Neuron (in vitro differentiated cells): Measurements from ENCODE around the gene FRMD4A.
"Not testable (repeated sequence)": the region's sequence is repeated elsewhere in the genome, so short reads cannot be mapped to it uniquely, and the experiment has no call there.

Experiments used
- H2AFZ ChIP-seq: one replicate; pipeline ENCODE4 v1.6.1; 2013; ENCODE audit warnings: low read depth, mild to moderate bottlenecking, inconsistent platforms, low read length, moderate library complexity
- H3K27me3 ChIP-seq: one replicate; pipeline ENCODE4 v1.6.1; 2013; ENCODE audit warnings: low read length; ENCODE audit not compliant: insufficient read depth
- H3K36me3 ChIP-seq: one replicate; pipeline ENCODE4 v1.6.1; 2013; ENCODE audit warnings: low read length; ENCODE audit not compliant: insufficient read depth
- H3K4me1 ChIP-seq: one replicate; pipeline ENCODE4 v1.6.1; 2013; ENCODE audit warnings: low read length; ENCODE audit not compliant: insufficient read depth
- H3K4me3 ChIP-seq: 2 replicates; pipeline ENCODE4 v1.5.1; 2013; ENCODE audit warnings: mild to moderate bottlenecking, low read length, moderate library complexity
- H3K9me3 ChIP-seq: one replicate; pipeline ENCODE4 v1.6.1; 2013; ENCODE audit warnings: low read length

Gene FRMD4A

GRCh38 chr10:14093730-14094484, 236.8 kb downstream of the FRMD4A start:
- no peak overlapping the region for H3K4me3 ChIP-seq

DNA sequence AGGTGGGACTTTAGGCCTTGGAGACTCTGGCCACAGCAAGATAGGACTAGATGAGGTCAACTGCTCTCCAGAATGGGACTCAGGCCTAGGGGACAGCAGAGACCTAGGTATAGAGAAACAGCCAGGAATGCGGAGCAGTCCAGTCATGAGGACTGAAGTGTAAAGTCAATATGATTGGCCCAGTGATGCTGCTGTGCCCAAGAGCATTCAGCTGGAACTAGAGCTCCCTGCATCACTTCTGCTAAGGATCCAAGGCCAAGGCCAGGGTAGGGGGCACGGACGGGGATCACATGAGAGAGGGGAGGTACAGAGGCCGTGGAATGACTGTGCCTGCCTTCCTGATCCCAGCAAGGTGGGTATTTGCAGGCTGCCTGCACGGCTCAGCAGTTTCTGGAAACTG, 237.9 kb downstream of the FRMD4A start:
- no peaks in the 10 kb centered on the region for H3K36me3 ChIP-seq
- no peak overlapping the region for H3K4me3 ChIP-seq
- H3K9me3 ChIP-seq, result no peaks in the 10 kb centered on the region
- no peaks in the 10 kb centered on the region for H3K27me3 ChIP-seq
- peaks cover 18% of the 10 kb centered on the region for H3K4me1 ChIP-seq
- H2AFZ ChIP-seq, result no peak overlapping the region

More at GRCh38 chr10:14093730-14094484, 236.8 kb downstream of the FRMD4A start:
- peaks cover 18% of the 10 kb centered on the region for H3K4me1 ChIP-seq
- H3K9me3 ChIP-seq, result no peaks in the 10 kb centered on the region
- H3K27me3 ChIP-seq, result no peaks in the 10 kb centered on the region
- H2AFZ ChIP-seq, result no peak overlapping the region
- no peaks in the 10 kb centered on the region for H3K36me3 ChIP-seq

GRCh38 chr10:14089556-14090292, 241.0 kb downstream of the FRMD4A start:
- Histone ChIP-seq H3K4me3 (no peak overlapping the region), H3K9me3 (no peaks in the 10 kb centered on the region), H3K27me3 (no peaks in the 10 kb centered on the region), H2AFZ (no peak overlapping the region), H3K36me3 (no peaks in the 10 kb centered on the region), H3K4me1 (peaks cover 21% of the 10 kb centered on the region)

DNA sequence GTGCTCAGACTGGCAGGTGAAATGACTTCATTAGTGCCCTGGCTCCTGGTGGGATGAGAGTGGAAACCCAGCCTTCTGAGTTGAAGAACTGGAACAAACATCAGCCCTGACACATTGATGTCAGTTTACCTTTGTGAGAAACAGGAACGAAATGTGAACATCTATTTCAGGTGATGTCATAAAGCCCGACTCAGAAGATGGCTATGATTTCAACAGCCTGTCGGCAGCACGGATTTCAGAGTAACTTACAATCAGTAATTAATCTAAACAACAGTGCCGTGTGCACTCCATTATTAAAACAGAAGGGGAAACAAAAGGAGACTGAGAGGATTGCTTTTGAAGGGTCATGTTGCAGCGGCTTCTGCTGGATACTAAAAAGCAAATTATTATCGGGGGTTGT, 243.2 kb downstream of the FRMD4A start:
- Histone ChIP-seq H3K4me3 (no peak overlapping the region), H3K27me3 (no peaks in the 10 kb centered on the region), H3K4me1 (peaks cover 5% of the 10 kb centered on the region), H3K9me3 (no peaks in the 10 kb centered on the region), H3K36me3 (no peaks in the 10 kb centered on the region), H2AFZ (no peak overlapping the region)

GRCh38 chr10:14086596-14086995, 244.1 kb downstream of the FRMD4A start:
- H3K27me3 ChIP-seq, result no peaks in the 10 kb centered on the region
- peaks cover 5% of the 10 kb centered on the region for H3K4me1 ChIP-seq
- no peak overlapping the region for H2AFZ ChIP-seq
- H3K9me3 ChIP-seq, result no peaks in the 10 kb centered on the region
- no peaks in the 10 kb centered on the region for H3K36me3 ChIP-seq
- no peak overlapping the region for H3K4me3 ChIP-seq

DNA sequence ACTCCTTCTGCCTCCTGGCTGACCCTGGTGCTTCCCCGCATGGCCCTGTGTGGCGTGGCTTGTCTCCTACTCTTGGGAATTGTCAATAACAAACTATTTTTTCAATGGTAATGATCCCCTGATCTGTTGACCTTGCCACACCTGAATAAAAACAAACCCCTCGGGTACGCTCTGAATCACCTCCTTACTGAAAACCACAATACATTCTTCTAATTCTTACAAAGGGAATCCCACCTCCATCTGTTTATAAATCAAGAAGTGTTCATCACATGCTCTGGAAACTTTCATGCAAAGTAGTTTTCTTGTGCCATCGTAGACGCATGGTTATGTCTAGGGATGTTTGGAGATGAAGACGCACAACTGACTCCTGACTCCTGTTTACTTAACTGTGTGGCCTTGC, 245.8 kb downstream of the FRMD4A start:
- H3K4me3 ChIP-seq, result no peak overlapping the region
- H3K27me3 ChIP-seq, result no peaks in the 10 kb centered on the region
- no peak overlapping the region for H2AFZ ChIP-seq
- H3K4me1 ChIP-seq, result peaks cover 5% of the 10 kb centered on the region
- peaks cover under 1% of the 10 kb centered on the region for H3K9me3 ChIP-seq
- no peaks in the 10 kb centered on the region for H3K36me3 ChIP-seq

DNA sequence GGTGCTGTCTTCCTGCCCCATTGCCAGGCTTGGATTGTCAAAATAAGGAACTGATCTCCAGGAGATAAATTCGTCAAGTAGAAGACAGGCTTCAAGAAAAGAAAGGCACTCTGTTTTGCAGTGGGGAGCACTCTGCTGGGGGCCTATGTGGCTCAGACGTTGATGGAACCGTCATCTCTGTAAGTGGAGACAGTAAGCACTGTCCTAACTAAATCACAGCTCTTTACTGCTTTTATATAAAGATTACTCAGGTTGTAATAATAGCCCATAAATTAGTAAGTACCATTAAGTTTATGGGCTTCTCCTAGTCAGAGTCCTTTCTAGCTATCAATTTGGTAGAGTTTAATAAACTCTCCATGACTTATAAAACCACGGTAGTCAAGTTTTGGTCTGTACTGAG, 249.9 kb downstream of the FRMD4A start:
- Histone ChIP-seq H3K4me3 (no peak overlapping the region), H3K27me3 (no peaks in the 10 kb centered on the region), H3K4me1 (no peaks in the 10 kb centered on the region), H3K36me3 (no peaks in the 10 kb centered on the region), H3K9me3 (peaks cover 8% of the 10 kb centered on the region), H2AFZ (no peak overlapping the region)

DNA sequence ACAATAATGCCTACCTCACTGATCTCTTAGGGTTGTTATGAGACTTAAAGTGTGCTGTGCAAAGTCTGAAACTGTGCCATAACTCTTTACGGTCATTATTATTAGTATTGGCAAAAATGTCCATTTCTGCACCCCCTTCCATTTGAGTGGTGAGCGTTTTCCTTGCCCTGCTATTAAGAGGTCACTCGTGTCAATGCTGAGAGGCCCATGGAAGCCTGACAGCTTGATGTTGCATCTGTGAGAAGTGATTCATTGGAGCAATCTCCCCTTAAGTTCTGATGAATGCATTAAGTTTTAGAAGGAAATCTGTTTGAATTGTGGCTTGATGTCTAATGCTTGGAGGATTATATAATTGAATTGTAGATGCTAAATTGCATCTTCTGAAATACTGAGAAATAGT, 253.3 kb downstream of the FRMD4A start:
- H3K4me3 ChIP-seq, result no peak overlapping the region
- peaks cover 8% of the 10 kb centered on the region for H3K9me3 ChIP-seq
- no peaks in the 10 kb centered on the region for H3K27me3 ChIP-seq
- H2AFZ ChIP-seq, result no peak overlapping the region
- no peaks in the 10 kb centered on the region for H3K36me3 ChIP-seq
- peaks cover 4% of the 10 kb centered on the region for H3K4me1 ChIP-seq

DNA sequence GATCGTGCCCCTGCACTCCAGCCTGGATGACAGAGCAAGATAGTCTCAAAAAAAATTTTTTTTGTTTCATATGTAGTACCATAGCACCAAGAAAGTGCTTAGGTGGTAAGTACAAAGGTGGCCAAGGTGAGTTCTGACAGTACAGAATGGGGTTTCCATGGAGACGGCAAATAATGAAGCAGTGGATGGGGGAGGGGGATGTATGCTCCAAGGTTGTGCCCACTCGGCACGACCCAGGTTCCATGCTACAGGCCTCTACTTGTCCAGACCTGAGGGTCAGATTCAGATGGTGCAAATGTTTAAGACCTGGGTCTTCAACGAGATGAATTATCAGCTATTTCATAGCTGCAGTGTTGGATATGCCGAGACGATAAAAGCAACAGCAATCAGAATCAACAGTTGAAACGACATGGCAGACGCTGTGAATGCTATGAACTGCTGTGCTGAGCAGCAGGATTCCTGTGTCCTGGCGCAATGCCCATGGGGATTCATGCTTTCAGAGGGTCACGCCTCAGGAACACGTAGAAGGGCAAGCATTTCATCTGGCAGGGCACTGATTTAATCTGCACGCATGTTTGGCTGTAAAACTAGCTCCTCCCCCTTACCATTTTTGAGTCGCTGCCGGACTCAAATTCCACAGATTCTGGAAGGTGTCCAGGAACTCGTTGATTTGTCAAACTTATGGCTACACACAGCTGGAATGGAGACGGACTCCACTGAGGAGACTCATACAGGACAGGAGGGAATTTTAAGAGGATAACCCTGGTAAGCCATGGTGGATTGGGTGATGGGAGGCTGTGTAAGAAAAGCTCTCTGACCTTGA, 256.5 kb downstream of the FRMD4A start:
- no peak overlapping the region for H2AFZ ChIP-seq
- no peaks in the 10 kb centered on the region for H3K36me3 ChIP-seq
- peaks cover 4% of the 10 kb centered on the region for H3K4me1 ChIP-seq
- no peaks in the 10 kb centered on the region for H3K27me3 ChIP-seq
- peaks cover 3% of the 10 kb centered on the region for H3K9me3 ChIP-seq
- H3K4me3 ChIP-seq, result no peak overlapping the region

GRCh38 chr10:14072541-14072940, 258.2 kb downstream of the FRMD4A start:
- H3K27me3 ChIP-seq, result no peaks in the 10 kb centered on the region
- no peaks in the 10 kb centered on the region for H3K36me3 ChIP-seq
- peaks cover 4% of the 10 kb centered on the region for H3K4me1 ChIP-seq
- H3K4me3 ChIP-seq, result no peak overlapping the region
- H3K9me3 ChIP-seq, result no peaks in the 10 kb centered on the region
- H2AFZ ChIP-seq, result no peak overlapping the region

GRCh38 chr10:14071956-14072355, 258.8 kb downstream of the FRMD4A start:
- no peaks in the 10 kb centered on the region for H3K9me3 ChIP-seq
- H2AFZ ChIP-seq, result no peak overlapping the region
- H3K36me3 ChIP-seq, result no peaks in the 10 kb centered on the region
- no peaks in the 10 kb centered on the region for H3K27me3 ChIP-seq
- H3K4me1 ChIP-seq, result peaks cover 4% of the 10 kb centered on the region
- no peak overlapping the region for H3K4me3 ChIP-seq

- Histone ChIP-seq H3K27me3 (no peaks in the 10 kb centered on the region), H3K36me3 (no peaks in the 10 kb centered on the region), H2AFZ (no peak overlapping the region), H3K4me3 (no peak overlapping the region), H3K9me3 (no peaks in the 10 kb centered on the region), H3K4me1 (peaks cover 4% of the 10 kb centered on the region)
Observed at GRCh38 chr10:14068601-14069250, 262.0 kb downstream of the FRMD4A start.

DNA sequence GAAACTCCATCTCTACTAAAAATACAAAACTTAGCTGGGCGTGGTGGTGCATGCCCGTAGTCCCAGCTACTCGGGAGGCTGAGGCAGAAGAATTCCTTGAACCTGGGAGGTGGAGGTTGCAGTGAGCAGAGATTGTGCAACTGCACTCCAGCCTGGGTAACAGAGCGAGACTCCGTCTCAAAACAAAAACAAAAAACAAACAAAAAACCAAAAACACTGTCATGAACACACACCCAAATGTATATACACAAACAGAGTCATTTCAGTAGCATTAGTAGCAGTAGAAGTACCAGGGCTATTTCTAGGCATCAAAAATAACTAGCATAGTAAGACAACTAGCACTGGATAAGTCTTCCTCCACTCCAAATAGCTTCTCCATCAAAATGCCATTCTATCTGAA, 263.1 kb downstream of the FRMD4A start:
- not testable (repeated sequence) for H3K27me3 ChIP-seq, H3K9me3 ChIP-seq, H3K36me3 ChIP-seq, H3K4me1 ChIP-seq, H3K4me3 ChIP-seq, H2AFZ ChIP-seq
